ENCODE data around the gene RNF128. TPM values are rescaled to one million over a fixed set of nuclear protein-coding genes. Genes with fewer than 3 reads are reported as not detected.

RNF128 gene
- total RNA-seq = not detected

- Mint-ChIP-seq H3K27me3 (peaks cover 29% of the 10 kb centered on the region), H3K27ac (no peak within 1 kb of the TSS), H3K9me3 (no peaks in the 10 kb centered on the region), H3K4me3 (peak within 1 kb of the TSS; percentile 42), H3K4me1 (ENCODE audit: low read depth) (peaks cover 7% of the 10 kb centered on the region), H3K36me3 (ENCODE audit: low read depth) (no peaks in the 10 kb centered on the region)
- ChIA-PET POLR2A (no interaction called here), CTCF (no interaction called here)
- no peak for ATAC-seq
- TF ChIP-seq CTCF (IDR thresholded peaks at IDR 0.05) = no peak
- intact Hi-C loops (cut with micrococcal nuclease) = no loop called here
- DNase-seq = peak; percentile 8
These were observed at the start of gene RNF128 for GRCh38 chrX:106726485-106727437. Gene RNF128, plus strand, starts transcription at chrX:106726701. Its CDS starts 213 bp downstream, at chrX:106726914.

GRCh38 chrX:106680716-106681115 lies 45.8 kb upstream of the RNF128 start:
- CTCF ChIA-PET = no interaction called here
- no peaks in the 10 kb centered on the region for H3K9me3 Mint-ChIP-seq
- no peak for TF ChIP-seq CTCF (IDR thresholded peaks at IDR 0.05)
- POLR2A ChIA-PET = no interaction called here
- H3K27me3 Mint-ChIP-seq = no peaks in the 10 kb centered on the region
- H3K4me3 Mint-ChIP-seq = no peak overlapping the region
- intact Hi-C loops (cut with micrococcal nuclease) = no loop called here
- no peaks in the 10 kb centered on the region for H3K36me3 Mint-ChIP-seq (ENCODE audit: low read depth)
- DNase-seq (no peak), ATAC-seq (no peak)
- H3K4me1 Mint-ChIP-seq (ENCODE audit: low read depth) = no peaks in the 10 kb centered on the region
- no peak overlapping the region for H3K27ac Mint-ChIP-seq

GRCh38 chrX:106684207-106684606 lies 42.3 kb upstream of the RNF128 start:
- TF ChIP-seq CTCF (IDR thresholded peaks at IDR 0.05) = no peak
- intact Hi-C loops (cut with micrococcal nuclease) = no loop called here
- Mint-ChIP-seq H3K36me3 (ENCODE audit: low read depth) (no peaks in the 10 kb centered on the region), H3K9me3 (no peaks in the 10 kb centered on the region), H3K27me3 (no peaks in the 10 kb centered on the region), H3K4me3 (no peak overlapping the region), H3K4me1 (ENCODE audit: low read depth) (no peaks in the 10 kb centered on the region), H3K27ac (no peak overlapping the region)
- ChIA-PET POLR2A (no interaction called here), CTCF (no interaction called here)
- ATAC-seq = no peak
- no peak for DNase-seq

DNA sequence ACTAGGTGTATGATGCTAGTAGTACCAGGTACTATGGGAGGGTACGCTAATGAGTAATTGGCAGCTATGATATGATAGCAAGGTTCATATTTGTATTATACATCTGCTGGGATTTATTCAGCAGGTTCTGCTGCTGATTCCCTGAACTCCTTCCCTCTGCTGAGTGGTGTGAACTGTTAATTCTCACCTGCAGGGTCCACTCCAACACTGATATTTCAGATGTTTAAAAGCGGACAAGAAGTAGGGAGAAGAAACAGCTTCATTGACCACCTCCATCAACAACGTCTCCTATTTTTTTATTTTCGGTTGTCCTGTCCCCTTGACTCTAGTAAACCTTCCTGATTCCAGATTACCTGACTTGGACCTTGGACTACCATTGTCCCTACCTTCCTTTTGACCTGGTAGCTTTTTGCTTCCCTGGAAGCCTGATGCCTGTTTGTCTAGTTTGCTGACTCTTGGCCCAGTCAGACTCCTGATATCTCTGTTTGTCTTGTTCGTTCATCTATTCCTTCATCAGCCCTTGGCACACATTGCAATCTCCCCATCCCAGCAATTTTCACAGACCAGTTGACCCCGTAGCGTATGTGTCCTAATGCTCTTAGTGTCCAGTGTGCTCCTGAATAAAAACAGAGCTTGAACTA lies 34.0 kb upstream of the RNF128 start:
- Mint-ChIP-seq H3K4me3 (no peak overlapping the region), H3K4me1 (ENCODE audit: low read depth) (no peaks in the 10 kb centered on the region), H3K36me3 (ENCODE audit: low read depth) (no peaks in the 10 kb centered on the region), H3K9me3 (no peaks in the 10 kb centered on the region), H3K27me3 (peaks cover 4% of the 10 kb centered on the region), H3K27ac (no peak overlapping the region)
- DNase-seq (no peak), ATAC-seq (no peak)
- intact Hi-C loops (cut with micrococcal nuclease) = no loop called here
- no peak for TF ChIP-seq CTCF (IDR thresholded peaks at IDR 0.05)
- ChIA-PET POLR2A (no interaction called here), CTCF (no interaction called here)

- ATAC-seq (no peak), DNase-seq (no peak)
- intact Hi-C loops (cut with micrococcal nuclease) = no loop called here
- Mint-ChIP-seq H3K4me3 (no peak overlapping the region), H3K4me1 (ENCODE audit: low read depth) (no peaks in the 10 kb centered on the region), H3K36me3 (ENCODE audit: low read depth) (no peaks in the 10 kb centered on the region), H3K9me3 (no peaks in the 10 kb centered on the region), H3K27me3 (peaks cover 4% of the 10 kb centered on the region), H3K27ac (no peak overlapping the region)
- TF ChIP-seq CTCF (IDR thresholded peaks at IDR 0.05) = no peak
- POLR2A ChIA-PET = no interaction called here
- CTCF ChIA-PET = no interaction called here
These were observed 30.0 kb upstream of the RNF128 start for GRCh38 chrX:106696502-106696901.

Measured in activated CD8-positive, alpha-beta T cell treated with anti-CD3 and anti-CD28 coated beads for 36 hours (primary cell).